Fibroblast of villous mesenchyme (primary cell): ENCODE results near the gene NAA15. TPM values are rescaled to one million over a fixed set of nuclear protein-coding genes. Genes with fewer than 3 reads are reported as not detected.

Experiments used
- DNase-seq: peaks from one replicate; pipeline ENCODE4 v3.0.0-alpha.2; 2010; ENCODE audit warnings: low read depth
- H3K4me3 ChIP-seq: 2 replicates; pipeline ENCODE4 v1.5.1; 2011; ENCODE audit warnings: low read depth, mild to moderate bottlenecking, low read length
- CTCF ChIP-seq: IDR thresholded peaks from 2 replicates; pipeline ENCODE4 v1.5.1; 2012; ENCODE audit warnings: low read depth, mild to moderate bottlenecking, low read length; ENCODE audit not compliant: insufficient read depth
- small RNA-seq: library from RNA; depleted of rRNA; stranded (forward); fragments of <200 nt; gene quantifications from one replicate; pipeline ENCODE3, GENCODE V24; 2012
- total RNA-seq: library from RNA; depleted of rRNA; stranded (reverse); fragments of >200 nt; gene quantifications from 2 replicates; pipeline ENCODE4 v1.2.3, GENCODE V29; 2012

NAA15 gene
- total RNA-seq, 1 donor: 66.5 TPM

- H3K4me3 ChIP-seq: no peak overlapping the region
- DNase-seq: peak; percentile 55
- no peak for TF ChIP-seq CTCF
Observed at GRCh38 chr4:139469216-139469615, 167.9 kb downstream of the NAA15 start.

Small RNAs within 50 kb of the gene (small RNA-seq; reads per million reads assigned to genes)
- gene RF01225 (not detected), gene RNU6-1074P (not detected), gene RNU6-1214P (not detected)

Other genes with a start within 250 kb of the NAA15 start
- 40.3 and 45.8 TPM in 2 replicates for gene ELF2, start 124.3 kb upstream of the NAA15 start, total RNA-seq
- 41.2 and 106 TPM in 2 replicates for gene MGARP, start 21.3 kb upstream of the NAA15 start, total RNA-seq
- gene NDUFC1, start 972 bp downstream of the NAA15 start, total RNA-seq: 39.7 and 47.0 TPM in 2 replicates
- gene RAB33B, start 152.6 kb downstream of the NAA15 start, total RNA-seq: 11.3 and 14.7 TPM in 2 replicates